Measurements from ENCODE around the gene PLAC1. TPM values are rescaled to one million over a fixed set of nuclear protein-coding genes. Genes with fewer than 3 reads are reported as not detected.

Gene PLAC1
- total and polyA plus RNA-seq, 5 donors from 2014 or later = not detected

- Histone ChIP-seq H3K4me3 (ENCODE audit: low read depth, low read length) (no peak overlapping the region), H3K4me1 (ENCODE audit: control insufficient read depth, insufficient read depth, low read length, poor library complexity, severe bottlenecking) (peaks cover 28% of the 10 kb centered on the region), H3K27ac (ENCODE audit: insufficient read depth, low read length, poor library complexity, severe bottlenecking) (no peak overlapping the region), H3K27me3 (ENCODE audit: control insufficient read depth, insufficient read depth, low read length) (peaks cover 28% of the 10 kb centered on the region), H3K36me3 (ENCODE audit: control insufficient read depth, insufficient read depth, low read length) (no peaks in the 10 kb centered on the region), H3K9me3 (ENCODE audit: control insufficient read depth in 2 of 2, low read length in 2 of 2) (peaks cover 0 to 2% of the 10 kb centered on the region in 2 experiments)
- ATAC-seq (ENCODE audit: low read depth in 2 of 2) (no peak), DNase-seq (no peak)
- Mint-ChIP-seq H3K4me3 (peak overlapping the region in 1 of 4 donors; percentile 28), H3K9me3 (peaks cover 0 to 6% (median 0%) of the 10 kb centered on the region in 7 donors), H3K27me3 (peaks cover 70% of the 10 kb centered on the region), H3K4me1 (peaks cover 0 to 24% (median 16%) of the 10 kb centered on the region in 4 donors), H3K36me3 (no peaks in the 10 kb centered on the region), H3K27ac (no peak overlapping the region)
These were observed 106.8 kb downstream of the PLAC1 start for GRCh38 chrX:134551376-134552048.

DNA sequence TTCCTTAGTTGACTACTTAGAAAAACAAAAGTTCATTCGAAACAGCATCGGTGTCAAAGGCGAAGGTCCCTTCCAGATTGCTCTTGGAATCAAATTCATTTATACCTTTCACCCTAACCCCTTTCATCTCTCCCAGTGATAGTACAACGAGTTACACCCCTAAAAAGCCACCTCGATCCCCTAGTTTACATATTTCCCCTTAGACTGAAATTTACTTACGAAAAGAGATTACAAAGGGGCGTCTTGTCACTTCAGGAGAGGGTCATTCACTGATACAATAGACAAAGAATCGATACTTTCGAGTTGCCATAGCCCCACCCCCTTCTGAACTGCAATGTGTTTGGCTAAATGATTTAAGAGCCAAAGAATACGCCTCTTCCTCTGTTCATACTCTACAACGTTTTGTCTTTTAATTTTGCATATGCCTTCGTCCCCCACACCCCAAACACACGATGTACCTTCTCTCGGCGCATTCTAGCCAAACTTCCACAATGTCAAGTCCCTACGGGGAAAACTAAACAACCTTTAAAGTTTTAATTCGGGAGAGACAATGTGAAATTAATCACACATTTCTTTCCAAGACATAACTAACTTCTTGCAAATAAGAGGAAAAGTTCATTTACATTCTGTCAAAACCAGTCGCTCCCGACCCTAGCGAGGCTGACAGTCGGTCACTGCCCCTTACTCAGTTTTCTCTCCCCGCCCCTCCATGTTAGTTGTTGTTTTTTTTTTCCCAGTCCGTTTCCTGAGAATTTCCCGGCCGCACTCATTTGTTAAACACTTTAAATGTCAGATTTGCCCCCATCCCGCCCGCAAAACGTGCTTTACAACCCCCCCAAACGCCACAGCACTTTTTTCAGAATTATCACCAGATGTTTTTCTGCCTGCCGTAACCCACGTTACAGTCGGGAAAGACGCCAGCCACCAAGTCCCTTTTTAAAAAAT lies 109.7 kb downstream of the PLAC1 start:
- Mint-ChIP-seq H3K27me3 (peaks cover 73% of the 10 kb centered on the region), H3K4me1 (peaks cover 0 to 24% (median 16%) of the 10 kb centered on the region in 4 donors), H3K27ac (no peak overlapping the region), H3K9me3 (peaks cover 0 to 6% (median 0%) of the 10 kb centered on the region in 7 donors), H3K36me3 (no peaks in the 10 kb centered on the region), H3K4me3 (peak overlapping the region; percentile 48 to 93 (median 84))
- H3K27me3 ChIP-seq (ENCODE audit: control insufficient read depth, insufficient read depth, low read length) = peaks cover 28% of the 10 kb centered on the region
- peaks cover 28% of the 10 kb centered on the region for H3K4me1 ChIP-seq (ENCODE audit: control insufficient read depth, insufficient read depth, low read length, poor library complexity, severe bottlenecking)
- ATAC-seq (ENCODE audit: low read depth in 2 of 2) (no peak), DNase-seq (peak in 2 of 3 donors; percentile 22 to 56)
- H3K36me3 ChIP-seq (ENCODE audit: control insufficient read depth, insufficient read depth, low read length) = no peaks in the 10 kb centered on the region
- peak overlapping the region; percentile 55 for H3K4me3 ChIP-seq (ENCODE audit: low read depth, low read length)
- no peak overlapping the region for H3K27ac ChIP-seq (ENCODE audit: insufficient read depth, low read length, poor library complexity, severe bottlenecking)
- H3K9me3 ChIP-seq (ENCODE audit: control insufficient read depth in 2 of 2, low read length in 2 of 2) = peaks cover 0 to 2% of the 10 kb centered on the region in 2 experiments

DNA sequence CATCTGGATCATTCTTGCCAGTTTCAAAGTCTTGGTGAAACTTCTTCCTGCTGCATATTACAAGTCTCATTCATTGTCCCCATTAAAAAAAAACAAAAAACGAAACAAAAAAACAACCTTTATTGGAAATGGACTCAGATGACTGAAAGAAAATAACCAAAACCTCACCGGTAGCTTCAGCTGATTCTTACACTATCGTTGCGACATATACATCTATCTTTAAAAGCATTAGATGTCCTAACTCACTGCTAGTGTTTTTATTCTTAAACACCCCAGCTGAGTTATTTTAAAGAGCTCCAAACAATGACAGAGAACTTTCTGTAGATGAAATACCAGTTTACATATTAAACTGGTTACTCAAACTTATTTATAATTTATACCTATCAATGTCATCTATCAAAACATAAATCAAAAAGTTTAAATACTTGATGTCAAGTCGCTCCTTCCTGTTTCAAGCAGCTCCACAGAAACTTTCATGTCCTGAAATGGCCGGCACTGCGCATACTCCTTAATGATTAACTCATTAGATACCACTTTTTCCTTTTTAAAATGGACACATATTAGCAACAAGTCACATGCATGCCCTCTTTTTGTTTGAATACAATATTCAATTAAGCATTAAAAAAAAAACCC lies 111.1 kb downstream of the PLAC1 start:
- Mint-ChIP-seq H3K4me1 (peaks cover 0 to 24% (median 16%) of the 10 kb centered on the region in 4 donors), H3K4me3 (no peak overlapping the region), H3K27me3 (peaks cover 74% of the 10 kb centered on the region), H3K9me3 (peaks cover 0 to 6% (median 0%) of the 10 kb centered on the region in 7 donors), H3K27ac (no peak overlapping the region), H3K36me3 (no peaks in the 10 kb centered on the region)
- peaks cover 28% of the 10 kb centered on the region for H3K4me1 ChIP-seq (ENCODE audit: control insufficient read depth, insufficient read depth, low read length, poor library complexity, severe bottlenecking)
- H3K4me3 ChIP-seq (ENCODE audit: low read depth, low read length) = no peak overlapping the region
- no peaks in the 10 kb centered on the region for H3K36me3 ChIP-seq (ENCODE audit: control insufficient read depth, insufficient read depth, low read length)
- H3K27me3 ChIP-seq (ENCODE audit: control insufficient read depth, insufficient read depth, low read length) = peaks cover 28% of the 10 kb centered on the region
- ATAC-seq (ENCODE audit: low read depth in 2 of 2) (no peak), DNase-seq (no peak)
- peaks cover 0 to 2% of the 10 kb centered on the region in 2 experiments for H3K9me3 ChIP-seq (ENCODE audit: control insufficient read depth in 2 of 2, low read length in 2 of 2)
- no peak overlapping the region for H3K27ac ChIP-seq (ENCODE audit: insufficient read depth, low read length, poor library complexity, severe bottlenecking)

DNA sequence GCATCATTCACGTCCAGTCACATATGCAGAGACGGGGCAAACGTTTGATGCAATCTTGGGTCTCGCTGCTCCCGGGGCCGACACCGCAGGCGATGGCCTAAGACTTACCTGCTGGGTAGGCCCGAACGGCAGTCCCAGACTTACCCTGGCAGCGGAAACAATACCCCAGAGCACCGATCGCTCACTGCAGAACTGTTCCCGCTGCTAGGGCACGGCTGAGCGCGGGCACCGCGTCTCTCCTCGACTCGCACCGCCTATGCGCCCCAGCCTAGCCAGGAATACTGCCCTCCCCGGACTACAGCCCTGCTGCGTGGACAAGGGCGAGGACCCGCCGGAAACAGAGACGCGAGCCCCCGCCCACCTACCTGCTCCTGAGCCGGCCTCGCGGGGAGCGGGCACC lies 112.1 kb downstream of the PLAC1 start:
- ATAC-seq (ENCODE audit: low read depth in 2 of 2) (no peak), DNase-seq (no peak)
- Histone ChIP-seq H3K27ac (ENCODE audit: insufficient read depth, low read length, poor library complexity, severe bottlenecking) (no peak overlapping the region), H3K36me3 (ENCODE audit: control insufficient read depth, insufficient read depth, low read length) (no peaks in the 10 kb centered on the region), H3K4me3 (ENCODE audit: low read depth, low read length) (no peak overlapping the region), H3K4me1 (ENCODE audit: control insufficient read depth, insufficient read depth, low read length, poor library complexity, severe bottlenecking) (peaks cover 26% of the 10 kb centered on the region), H3K9me3 (ENCODE audit: control insufficient read depth in 2 of 2, low read length in 2 of 2) (peaks cover 0 to 2% of the 10 kb centered on the region in 2 experiments), H3K27me3 (ENCODE audit: control insufficient read depth, insufficient read depth, low read length) (peaks cover 23% of the 10 kb centered on the region)
- H3K4me1 Mint-ChIP-seq = peaks cover 0 to 24% (median 16%) of the 10 kb centered on the region in 4 donors
- no peak overlapping the region for H3K27ac Mint-ChIP-seq
- H3K4me3 Mint-ChIP-seq = no peak overlapping the region
- H3K27me3 Mint-ChIP-seq = peaks cover 65% of the 10 kb centered on the region
- H3K36me3 Mint-ChIP-seq = no peaks in the 10 kb centered on the region
- peaks cover 0 to 6% (median 0%) of the 10 kb centered on the region in 7 donors for H3K9me3 Mint-ChIP-seq

DNA sequence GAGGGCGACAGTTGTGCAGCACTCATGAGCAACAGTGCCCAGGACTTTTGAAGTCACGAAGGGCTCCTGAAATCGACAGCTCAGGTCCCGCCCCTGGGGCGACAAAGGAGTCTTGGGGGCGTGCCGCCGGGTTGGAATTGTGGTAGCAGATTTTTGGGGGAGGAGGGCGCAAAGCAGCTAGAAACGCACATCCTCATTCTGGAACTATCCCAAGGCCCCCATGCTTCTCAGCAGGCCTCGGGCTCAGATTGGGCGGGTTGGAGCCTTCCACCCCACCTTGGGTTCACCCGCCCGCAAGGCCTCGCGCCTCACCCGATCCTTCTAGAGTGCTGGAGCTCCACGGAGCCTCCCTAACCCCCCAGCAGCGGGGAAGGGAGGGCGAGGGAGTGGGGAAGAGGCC lies 112.8 kb downstream of the PLAC1 start:
- Mint-ChIP-seq H3K36me3 (no peaks in the 10 kb centered on the region), H3K9me3 (peaks cover 0 to 6% (median 0%) of the 10 kb centered on the region in 7 donors), H3K4me3 (no peak overlapping the region), H3K27ac (no peak overlapping the region), H3K27me3 (peaks cover 61% of the 10 kb centered on the region), H3K4me1 (peaks cover 0 to 22% (median 15%) of the 10 kb centered on the region in 4 donors)
- H3K4me1 ChIP-seq (ENCODE audit: control insufficient read depth, insufficient read depth, low read length, poor library complexity, severe bottlenecking) = peaks cover 20% of the 10 kb centered on the region
- H3K4me3 ChIP-seq (ENCODE audit: low read depth, low read length) = no peak overlapping the region
- H3K36me3 ChIP-seq (ENCODE audit: control insufficient read depth, insufficient read depth, low read length) = no peaks in the 10 kb centered on the region
- peaks cover 0 to 2% of the 10 kb centered on the region in 2 experiments for H3K9me3 ChIP-seq (ENCODE audit: control insufficient read depth in 2 of 2, low read length in 2 of 2)
- no peak for ATAC-seq (ENCODE audit: low read depth in 2 of 2)
- H3K27ac ChIP-seq (ENCODE audit: insufficient read depth, low read length, poor library complexity, severe bottlenecking) = no peak overlapping the region
- peaks cover 23% of the 10 kb centered on the region for H3K27me3 ChIP-seq (ENCODE audit: control insufficient read depth, insufficient read depth, low read length)
- no peak for DNase-seq

- H3K9me3 Mint-ChIP-seq = peaks cover 0 to 6% (median 0%) of the 10 kb centered on the region in 7 donors
- peaks cover 0 to 2% of the 10 kb centered on the region in 2 experiments for H3K9me3 ChIP-seq (ENCODE audit: control insufficient read depth in 2 of 2, low read length in 2 of 2)
- H3K27me3 Mint-ChIP-seq = peaks cover 55% of the 10 kb centered on the region
- H3K4me1 Mint-ChIP-seq = peaks cover 0 to 14% (median 8%) of the 10 kb centered on the region in 4 donors
- peaks cover 11% of the 10 kb centered on the region for H3K4me1 ChIP-seq (ENCODE audit: control insufficient read depth, insufficient read depth, low read length, poor library complexity, severe bottlenecking)
- no peak overlapping the region for H3K4me3 ChIP-seq (ENCODE audit: low read depth, low read length)
- peaks cover 20% of the 10 kb centered on the region for H3K27me3 ChIP-seq (ENCODE audit: control insufficient read depth, insufficient read depth, low read length)
- H3K36me3 ChIP-seq (ENCODE audit: control insufficient read depth, insufficient read depth, low read length) = no peaks in the 10 kb centered on the region
- no peak overlapping the region for H3K27ac Mint-ChIP-seq
- no peaks in the 10 kb centered on the region for H3K36me3 Mint-ChIP-seq
- no peak overlapping the region for H3K4me3 Mint-ChIP-seq
- DNase-seq (no peak), ATAC-seq (ENCODE audit: low read depth in 2 of 2) (no peak)
- H3K27ac ChIP-seq (ENCODE audit: insufficient read depth, low read length, poor library complexity, severe bottlenecking) = no peak overlapping the region
These were observed 113.6 kb downstream of the PLAC1 start for GRCh38 chrX:134544513-134545151.

DNA sequence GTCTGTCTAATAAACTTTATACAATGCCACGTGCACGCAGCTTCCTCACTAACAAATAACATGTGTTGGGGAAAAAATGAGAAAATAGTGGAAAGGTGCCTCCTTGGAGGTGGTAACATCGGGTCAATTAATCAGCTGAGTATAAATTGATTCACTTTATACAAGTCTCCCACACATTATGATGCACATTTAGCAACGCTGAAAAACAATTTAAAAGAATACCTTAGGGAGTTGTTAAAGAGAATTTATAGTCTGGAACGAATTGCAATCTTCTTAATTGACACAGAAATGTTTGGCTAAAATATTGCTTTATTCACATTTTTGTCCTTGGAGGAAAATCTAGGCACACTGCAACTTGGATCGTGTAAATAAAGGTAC lies 114.1 kb downstream of the PLAC1 start:
- no peak overlapping the region for H3K4me3 ChIP-seq (ENCODE audit: low read depth, low read length)
- peaks cover 10% of the 10 kb centered on the region for H3K4me1 ChIP-seq (ENCODE audit: control insufficient read depth, insufficient read depth, low read length, poor library complexity, severe bottlenecking)
- Mint-ChIP-seq H3K27ac (no peak overlapping the region), H3K36me3 (no peaks in the 10 kb centered on the region), H3K4me1 (peaks cover 0 to 12% (median 7%) of the 10 kb centered on the region in 4 donors), H3K9me3 (peaks cover 0 to 5% (median 0%) of the 10 kb centered on the region in 7 donors), H3K27me3 (peaks cover 53% of the 10 kb centered on the region), H3K4me3 (no peak overlapping the region)
- H3K36me3 ChIP-seq (ENCODE audit: control insufficient read depth, insufficient read depth, low read length) = no peaks in the 10 kb centered on the region
- H3K27me3 ChIP-seq (ENCODE audit: control insufficient read depth, insufficient read depth, low read length) = peaks cover 20% of the 10 kb centered on the region
- DNase-seq (no peak), ATAC-seq (ENCODE audit: low read depth in 2 of 2) (no peak)
- H3K9me3 ChIP-seq (ENCODE audit: control insufficient read depth in 2 of 2, low read length in 2 of 2) = peaks cover 0 to 2% of the 10 kb centered on the region in 2 experiments
- H3K27ac ChIP-seq (ENCODE audit: insufficient read depth, low read length, poor library complexity, severe bottlenecking) = no peak overlapping the region

Measured in CD4-positive, CD25-positive, alpha-beta regulatory T cell (primary cell).